Testis (tissue), 3 donors: ENCODE results near the gene TBCD. TPM values are rescaled to one million over a fixed set of nuclear protein-coding genes. Genes with fewer than 3 reads are reported as not detected.
A peak's percentile ranks its signal among the peaks of the same experiment; 100 is the strongest.

Experiments
- DNase-seq: peaks from one replicate; pipeline ENCODE4 v3.0.0-alpha.2; 2019
- H3K27ac ChIP-seq, 2 donors: fragments of 200-600 bp; sonication (generic); one replicate each; pipeline ENCODE4 v1.5.1; 2019
- H3K27me3 ChIP-seq: fragments of 200-600 bp; sonication (generic); one replicate; pipeline ENCODE4 v1.5.1; 2019
- H3K36me3 ChIP-seq: fragments of 200-600 bp; sonication (generic); one replicate; pipeline ENCODE4 v1.5.1; 2017; ENCODE audit warnings: low read depth; ENCODE audit errors: missing control alignments
- H3K4me1 ChIP-seq: fragments of 200-600 bp; sonication (generic); one replicate; pipeline ENCODE4 v1.5.1; 2019
- H3K4me3 ChIP-seq, 2 donors: fragments of 200-600 bp; sonication (generic); one replicate each; pipeline ENCODE4 v1.5.1; 2017 to 2019
- H3K9me3 ChIP-seq: fragments of 200-600 bp; sonication (generic); one replicate; pipeline ENCODE4 v1.5.1; 2017
- POLR2A ChIP-seq: fragments of 450-650 bp; IDR thresholded peaks from one replicate; pipeline ENCODE4 v1.6.1; 2017; ENCODE audit warnings: antibody characterized with exemption, mild to moderate bottlenecking, moderate library complexity
- WGBS, 2 donors: methylation state at CpG; one replicate each; pipeline ENCODE4 v1.1.5; 2018; 5-methylcytosine and 5-hydroxymethylcytosine counted together
- intact Hi-C: fragments of 100-400 bp; cut with DNase I; formaldehyde crosslinking; loops from one replicate; pipeline ENCODE4 v1.15.1; 2023; ENCODE audit warnings: low total_unique reads
- polyA plus RNA-seq: library from polyadenylated mRNA; stranded (reverse); fragments of 350-450 nt; fragmentation: Illumina TruSeq; extraction: RNeasy Lipid Tissue Mini Kit (QIAGEN cat#74804); gene quantifications from one replicate; pipeline ENCODE4 v1.2.3, GENCODE V29; 2014; ENCODE audit warnings: low read depth, low replicate concordance; ENCODE audit not compliant: insufficient read depth
- total RNA-seq, 2 donors: library from RNA; depleted of rRNA; stranded (reverse); fragments of >200 nt; gene quantifications; one replicate each; pipeline ENCODE4 v1.2.3, GENCODE V29; 2016
- TF ChIP-seq, protein P1 (sequence below), 3 experiments: fragments of 450-650 bp in 2 of 3; fragments of 200-600 bp in 1 of 3; sonication (generic) in 1 of 3; IDR thresholded peaks; one replicate each; pipeline ENCODE4 v1.5.1; 2016 to 2019; ENCODE audit warnings: antibody characterized with exemption in 3 of 3, mild to moderate bottlenecking in 2 of 3, moderate library complexity in 1 of 3

The TBCD gene
- total and polyA plus RNA-seq, 3 donors from 2014 or later, result 81.2 to 128 (median 115) TPM

GRCh38 chr17:82825540-82826124, 73.8 kb downstream of the TBCD start:
- H3K9me3 ChIP-seq, result no peaks in the 10 kb centered on the region
- TF ChIP-seq POLR2A, result no peak
- TF ChIP-seq, protein P1, sequence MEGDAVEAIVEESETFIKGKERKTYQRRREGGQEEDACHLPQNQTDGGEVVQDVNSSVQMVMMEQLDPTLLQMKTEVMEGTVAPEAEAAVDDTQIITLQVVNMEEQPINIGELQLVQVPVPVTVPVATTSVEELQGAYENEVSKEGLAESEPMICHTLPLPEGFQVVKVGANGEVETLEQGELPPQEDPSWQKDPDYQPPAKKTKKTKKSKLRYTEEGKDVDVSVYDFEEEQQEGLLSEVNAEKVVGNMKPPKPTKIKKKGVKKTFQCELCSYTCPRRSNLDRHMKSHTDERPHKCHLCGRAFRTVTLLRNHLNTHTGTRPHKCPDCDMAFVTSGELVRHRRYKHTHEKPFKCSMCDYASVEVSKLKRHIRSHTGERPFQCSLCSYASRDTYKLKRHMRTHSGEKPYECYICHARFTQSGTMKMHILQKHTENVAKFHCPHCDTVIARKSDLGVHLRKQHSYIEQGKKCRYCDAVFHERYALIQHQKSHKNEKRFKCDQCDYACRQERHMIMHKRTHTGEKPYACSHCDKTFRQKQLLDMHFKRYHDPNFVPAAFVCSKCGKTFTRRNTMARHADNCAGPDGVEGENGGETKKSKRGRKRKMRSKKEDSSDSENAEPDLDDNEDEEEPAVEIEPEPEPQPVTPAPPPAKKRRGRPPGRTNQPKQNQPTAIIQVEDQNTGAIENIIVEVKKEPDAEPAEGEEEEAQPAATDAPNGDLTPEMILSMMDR (IDR thresholded peaks at IDR 0.05), result no peak
- 94 to 98% methylated on average over 8 of the region's 8 CpGs for WGBS, 2 donors
- no peak overlapping the region for H3K4me3 ChIP-seq
- H3K36me3 ChIP-seq, result no peaks in the 10 kb centered on the region
- no peak overlapping the region for H3K27ac ChIP-seq
- H3K4me1 ChIP-seq, result peaks cover 6% of the 10 kb centered on the region
- intact Hi-C loops, result no loop called here
- H3K27me3 ChIP-seq, result no peaks in the 10 kb centered on the region
- no peak for DNase-seq

GRCh38 chr17:82826211-82826610, 74.3 kb downstream of the TBCD start:
- H3K36me3 ChIP-seq, result no peaks in the 10 kb centered on the region
- no peak overlapping the region for H3K4me3 ChIP-seq
- TF ChIP-seq, protein P1 (IDR thresholded peaks at IDR 0.05), result no peak
- TF ChIP-seq POLR2A, result no peak
- no peaks in the 10 kb centered on the region for H3K27me3 ChIP-seq
- no peak overlapping the region for H3K27ac ChIP-seq
- H3K4me1 ChIP-seq, result peaks cover 6% of the 10 kb centered on the region
- intact Hi-C loops, result no loop called here
- no peak for DNase-seq
- no peaks in the 10 kb centered on the region for H3K9me3 ChIP-seq

GRCh38 chr17:82826956-82827355, 75.1 kb downstream of the TBCD start:
- H3K27ac ChIP-seq, result no peak overlapping the region
- H3K4me1 ChIP-seq, result peaks cover 6% of the 10 kb centered on the region
- 87 to 94% methylated on average over 7 of the region's 7 CpGs for WGBS, 2 donors
- H3K36me3 ChIP-seq, result no peaks in the 10 kb centered on the region
- TF ChIP-seq, protein P1 (IDR thresholded peaks at IDR 0.05), result no peak
- TF ChIP-seq POLR2A, result no peak
- H3K9me3 ChIP-seq, result no peaks in the 10 kb centered on the region
- DNase-seq, result no peak
- no peaks in the 10 kb centered on the region for H3K27me3 ChIP-seq
- intact Hi-C loops, result no loop called here
- H3K4me3 ChIP-seq, result no peak overlapping the region

DNA sequence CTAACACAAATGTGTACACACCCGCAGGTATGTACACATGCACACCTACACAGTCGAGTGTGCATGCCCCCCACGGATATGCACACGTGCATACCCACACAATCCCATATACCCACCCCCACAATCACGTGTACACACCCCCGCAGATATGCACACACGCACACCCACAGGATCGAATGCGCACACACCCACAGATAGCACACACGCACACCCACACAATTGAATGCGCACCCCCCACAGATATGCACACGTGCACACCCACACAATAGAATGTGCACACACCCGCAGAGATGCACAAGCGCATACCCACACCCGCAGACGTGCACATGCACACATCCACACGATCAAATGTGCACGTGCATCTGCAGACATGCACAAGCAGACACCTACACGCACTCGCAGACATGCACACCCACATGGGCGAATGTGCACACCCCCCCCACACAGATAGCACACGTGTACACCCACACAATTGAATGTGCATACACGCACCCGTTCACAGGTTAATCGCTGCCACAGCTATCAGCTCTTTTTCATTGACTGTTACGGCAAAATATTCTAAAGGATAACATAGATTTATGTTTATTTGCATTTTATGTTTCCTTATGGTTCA, 77.1 kb downstream of the TBCD start:
- Histone ChIP-seq H3K36me3 (no peaks in the 10 kb centered on the region), H3K4me3 (no peak overlapping the region), H3K27me3 (no peaks in the 10 kb centered on the region), H3K4me1 (peaks cover 6% of the 10 kb centered on the region), H3K9me3 (no peaks in the 10 kb centered on the region), H3K27ac (no peak overlapping the region)
- no peak for DNase-seq
- intact Hi-C loops, result no loop called here
- TF ChIP-seq, protein P1 (IDR thresholded peaks at IDR 0.05), result no peak
- TF ChIP-seq POLR2A, result no peak
- 80 to 85% methylated on average over 21 to 26 of the region's 26 CpGs for WGBS, 2 donors

DNA sequence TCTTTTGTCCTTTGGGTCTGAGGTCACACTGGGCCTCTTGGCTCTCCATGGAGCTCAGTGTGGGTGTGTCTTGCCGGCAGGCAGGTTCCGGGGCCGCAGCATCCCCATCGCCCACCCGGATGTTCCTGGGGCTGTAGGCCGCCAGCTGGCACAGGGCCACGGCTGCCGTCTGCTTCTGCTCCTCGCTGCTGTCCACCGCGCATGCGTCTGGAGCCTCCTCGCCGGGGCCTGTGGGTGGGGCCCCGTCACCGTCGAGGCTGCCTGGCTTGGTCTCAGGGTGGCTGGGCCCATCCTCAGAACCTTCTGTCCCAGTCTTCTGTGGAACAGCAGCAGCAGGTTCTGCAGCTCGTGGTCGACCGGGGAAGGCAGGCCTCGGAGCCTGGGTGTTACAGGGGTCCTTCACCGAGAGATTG, 78.4 kb downstream of the TBCD start:
- H3K36me3 ChIP-seq, result no peaks in the 10 kb centered on the region
- TF ChIP-seq, protein P1 (IDR thresholded peaks at IDR 0.05), result no peak
- no peak for TF ChIP-seq POLR2A
- no peaks in the 10 kb centered on the region for H3K27me3 ChIP-seq
- intact Hi-C loops, result no loop called here
- H3K27ac ChIP-seq, result no peak overlapping the region
- peak; percentile 73 for DNase-seq
- H3K4me1 ChIP-seq, result peaks cover 7% of the 10 kb centered on the region
- WGBS, 2 donors, result 41% methylated on average over 18 of the region's 22 CpGs; no CpG with 5 or more reads in 1 of the 2 donors
- no peaks in the 10 kb centered on the region for H3K9me3 ChIP-seq
- H3K4me3 ChIP-seq, result peak overlapping the region in 1 of 2 donors; percentile 20
